ENCODE data around the gene METRNL. TPM values are rescaled to one million over a fixed set of nuclear protein-coding genes. Genes with fewer than 3 reads are reported as not detected.

METRNL gene
- polyA plus RNA-seq, 1 donor from 2014 or later, result 15.1 TPM

- Histone ChIP-seq H3K36me3 (ENCODE audit: insufficient read depth, low read length) (no peaks in the 10 kb centered on the region), H4K20me1 (ENCODE audit: insufficient read depth) (no peaks in the 10 kb centered on the region), H3K4me3 (ENCODE audit: low read length) (no peak overlapping the region), H3K27ac (ENCODE audit: low read length) (no peak overlapping the region), H3K79me2 (replicated peaks; ENCODE audit: insufficient read depth, low read length) (no peaks in the 10 kb centered on the region), H3F3A (ENCODE audit: insufficient read depth, low read length, poor library complexity, severe bottlenecking) (no peaks in the 10 kb centered on the region), H2AFZ (ENCODE audit: low read depth, low read length) (no peak overlapping the region), H3K27me3 (ENCODE audit: insufficient read depth, low read depth, low read length) (no peaks in the 10 kb centered on the region), H3K4me2 (ENCODE audit: low read length) (no peak overlapping the region), H3K9me2 (ENCODE audit: insufficient read depth, low read length) (no peaks in the 10 kb centered on the region), H3K9ac (ENCODE audit: low read length) (no peak overlapping the region), H3K9me3 (ENCODE audit: low read length) (no peaks in the 10 kb centered on the region)
- no peak for TF ChIP-seq EP300 (conservative IDR thresholded peaks at IDR 0.05; ENCODE audit: poor library complexity, severe bottlenecking)
- TF ChIP-seq EZH2 (IDR thresholded peaks at IDR 0.05; ENCODE audit: borderline replicate concordance, insufficient read depth, low read length, poor library complexity, severe bottlenecking), result no peak
- TF ChIP-seq TAF1 (IDR thresholded peaks at IDR 0.05; ENCODE audit: low read depth), result no peak
- TF ChIP-seq POLR2AphosphoS5 (IDR thresholded peaks at IDR 0.05), result no peak
- TF ChIP-seq SMC3 (conservative IDR thresholded peaks at IDR 0.05; ENCODE audit: poor library complexity), result no peak
- no peak for TF ChIP-seq CTCF (IDR thresholded peaks at IDR 0.05; ENCODE audit: poor library complexity, severe bottlenecking)
- no peak for TF ChIP-seq RAD21 (conservative IDR thresholded peaks at IDR 0.05)
- no peak for TF ChIP-seq MXI1 (conservative IDR thresholded peaks at IDR 0.05; ENCODE audit: poor library complexity, severe bottlenecking)
- no peak for TF ChIP-seq REST (IDR thresholded peaks at IDR 0.05; ENCODE audit: borderline replicate concordance)
Measured at GRCh38 chr17:83116783-83117555, 37.6 kb downstream of the METRNL start.

- no peaks in the 10 kb centered on the region for H3K79me2 ChIP-seq (replicated peaks; ENCODE audit: insufficient read depth, low read length)
- no peak for TF ChIP-seq CTCF (IDR thresholded peaks at IDR 0.05; ENCODE audit: poor library complexity, severe bottlenecking)
- TF ChIP-seq EP300 (conservative IDR thresholded peaks at IDR 0.05; ENCODE audit: poor library complexity, severe bottlenecking), result no peak
- no peak for TF ChIP-seq POLR2AphosphoS5 (IDR thresholded peaks at IDR 0.05)
- TF ChIP-seq REST (IDR thresholded peaks at IDR 0.05; ENCODE audit: borderline replicate concordance), result no peak
- no peak for TF ChIP-seq TAF1 (IDR thresholded peaks at IDR 0.05; ENCODE audit: low read depth)
- TF ChIP-seq RAD21 (conservative IDR thresholded peaks at IDR 0.05), result no peak
- no peak for TF ChIP-seq SMC3 (conservative IDR thresholded peaks at IDR 0.05; ENCODE audit: poor library complexity)
- no peak for TF ChIP-seq EZH2 (IDR thresholded peaks at IDR 0.05; ENCODE audit: borderline replicate concordance, insufficient read depth, low read length, poor library complexity, severe bottlenecking)
- no peak for TF ChIP-seq MXI1 (conservative IDR thresholded peaks at IDR 0.05; ENCODE audit: poor library complexity, severe bottlenecking)
- H3K9me3 ChIP-seq (ENCODE audit: low read length), result no peaks in the 10 kb centered on the region
Measured at GRCh38 chr17:83117583-83117982, 38.2 kb downstream of the METRNL start.

More at GRCh38 chr17:83117583-83117982, 38.2 kb downstream of the METRNL start:
- Histone ChIP-seq H4K20me1 (ENCODE audit: insufficient read depth) (no peaks in the 10 kb centered on the region), H3K9me2 (ENCODE audit: insufficient read depth, low read length) (no peaks in the 10 kb centered on the region), H3K27ac (ENCODE audit: low read length) (no peak overlapping the region), H3K4me3 (ENCODE audit: low read length) (no peak overlapping the region), H3K27me3 (ENCODE audit: insufficient read depth, low read depth, low read length) (no peaks in the 10 kb centered on the region), H2AFZ (ENCODE audit: low read depth, low read length) (no peak overlapping the region), H3K9ac (ENCODE audit: low read length) (no peak overlapping the region), H3F3A (ENCODE audit: insufficient read depth, low read length, poor library complexity, severe bottlenecking) (no peaks in the 10 kb centered on the region), H3K36me3 (ENCODE audit: insufficient read depth, low read length) (no peaks in the 10 kb centered on the region), H3K4me2 (ENCODE audit: low read length) (no peak overlapping the region)
